ENCODE measurements around the gene ETV7.
A peak's percentile ranks its signal among the peaks of the same experiment; 100 is the strongest.

The ETV7 gene

GRCh38 chr6:36357872-36358225, 29.6 kb downstream of the ETV7 start:
- no peak for ATAC-seq
- no peak for TF ChIP-seq RARB (CRISPR knock-in tag; IDR thresholded peaks at IDR 0.05)
- no peak for TF ChIP-seq SNAI2 (CRISPR knock-in tag; IDR thresholded peaks at IDR 0.05)
- 0 out of 2 replicates have a peak, but pooled peaks have one; percentile 49 for TF ChIP-seq ZFP3 (CRISPR knock-in tag; IDR thresholded peaks at IDR 0.05)
- TF ChIP-seq ESRRG (CRISPR knock-in tag; IDR thresholded peaks at IDR 0.05): no peak

GRCh38 chr6:36355819-36356218, 31.6 kb downstream of the ETV7 start:
- no peak for ATAC-seq

More at GRCh38 chr6:36355819-36356218, 31.6 kb downstream of the ETV7 start:
- no peak for TF ChIP-seq CREB5 (CRISPR knock-in tag; IDR thresholded peaks at IDR 0.05; ENCODE audit: low read depth)
- TF ChIP-seq TCF4 (CRISPR knock-in tag; IDR thresholded peaks at IDR 0.05; ENCODE audit: borderline replicate concordance): no peak
- no peak for TF ChIP-seq CSDC2 (CRISPR knock-in tag; IDR thresholded peaks at IDR 0.05)
- TF ChIP-seq ZNF70 (CRISPR knock-in tag; IDR thresholded peaks at IDR 0.05): no peak
- no peak for TF ChIP-seq ZFP30 (CRISPR knock-in tag; IDR thresholded peaks at IDR 0.05)
- no peak for TF ChIP-seq ISL1 (CRISPR knock-in tag; IDR thresholded peaks at IDR 0.05)
- TF ChIP-seq CSRNP3 (CRISPR knock-in tag; IDR thresholded peaks at IDR 0.05): no peak
- no peak for TF ChIP-seq POU6F1 (CRISPR knock-in tag; IDR thresholded peaks at IDR 0.05; ENCODE audit: borderline replicate concordance, low read depth)
- no peak for TF ChIP-seq RARB (CRISPR knock-in tag; IDR thresholded peaks at IDR 0.05)
- no peak for TF ChIP-seq PPARA (CRISPR knock-in tag; IDR thresholded peaks at IDR 0.05; ENCODE audit: borderline replicate concordance)
- no peak for TF ChIP-seq SNAI2 (CRISPR knock-in tag; IDR thresholded peaks at IDR 0.05)
- TF ChIP-seq ARNTL (CRISPR knock-in tag; IDR thresholded peaks at IDR 0.05; ENCODE audit: borderline replicate concordance, low read depth): no peak
- TF ChIP-seq ESRRG (CRISPR knock-in tag; IDR thresholded peaks at IDR 0.05): no peak
- TF ChIP-seq ZFP3 (CRISPR knock-in tag; IDR thresholded peaks at IDR 0.05): no peak
- TF ChIP-seq ZNF8 (CRISPR knock-in tag; IDR thresholded peaks at IDR 0.05): no peak
- no peak for TF ChIP-seq TSHZ2 (CRISPR knock-in tag; IDR thresholded peaks at IDR 0.05)
- TF ChIP-seq ZC3H10 (CRISPR knock-in tag; IDR thresholded peaks at IDR 0.05): no peak
- no peak for TF ChIP-seq BACH2 (CRISPR knock-in tag; IDR thresholded peaks at IDR 0.05; ENCODE audit: borderline replicate concordance)
- TF ChIP-seq OSR1 (CRISPR knock-in tag; IDR thresholded peaks at IDR 0.05): no peak
- no peak for TF ChIP-seq PATZ1 (CRISPR knock-in tag; IDR thresholded peaks at IDR 0.05; ENCODE audit: borderline replicate concordance)
